ENCODE results near the gene ZNF622. TPM values are rescaled to one million over a fixed set of nuclear protein-coding genes. Genes with fewer than 3 reads are reported as not detected.

The ZNF622 gene
- total and polyA plus RNA-seq, 2 of the 13 experiments (the other 11 are each of a cell fraction or from before 2014, with no cell fraction given): 12.1 to 44.7 TPM

DNA sequence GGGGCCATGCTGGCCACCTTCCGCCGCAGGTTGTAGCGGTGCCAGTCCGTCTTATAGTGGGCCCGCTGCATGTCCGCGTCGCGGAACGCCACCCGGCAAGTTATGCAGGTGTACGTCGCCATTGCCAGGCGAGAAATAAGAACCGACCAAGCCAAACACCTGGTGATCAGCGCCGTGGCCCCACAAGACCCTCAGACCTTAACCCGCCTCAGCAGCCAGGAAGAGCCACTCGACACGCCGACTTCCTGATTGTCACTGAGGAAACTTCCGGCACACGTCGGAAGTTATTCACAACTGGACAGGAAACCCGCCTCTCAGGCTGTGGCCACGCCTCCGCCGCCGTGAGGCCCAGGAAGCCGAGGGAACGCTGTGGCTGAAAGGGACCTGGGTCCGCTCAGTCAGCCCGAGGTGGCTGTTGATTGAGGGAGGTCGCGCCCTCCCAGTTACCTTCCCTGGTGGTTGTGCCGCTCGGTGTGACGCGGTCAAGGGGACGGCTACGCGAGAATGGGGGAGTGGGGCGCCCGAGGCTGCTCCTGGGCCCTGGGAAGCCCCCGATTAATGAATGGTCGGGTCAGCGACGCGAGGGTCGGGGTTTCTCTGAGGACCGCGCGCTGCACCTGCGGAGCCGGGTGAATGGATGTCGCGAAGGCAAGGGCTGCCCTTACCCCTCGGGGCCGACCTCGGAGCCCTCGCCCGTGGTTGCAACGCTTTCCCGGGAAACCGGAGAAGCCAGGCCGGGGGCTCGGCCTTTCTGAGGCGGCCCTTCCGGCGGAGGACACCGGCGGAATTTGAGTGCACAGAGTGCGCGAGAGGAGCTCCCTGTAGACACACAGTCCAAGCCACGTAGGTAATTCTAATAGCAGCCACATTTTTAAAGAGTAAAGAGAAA, at the start of gene ZNF622 (continued):
- peak; percentile 47; the same call in 1 of the 2 replicates for TF ChIP-seq ZNF160 (CRISPR knock-in tag; IDR thresholded peaks at IDR 0.05)
- TF ChIP-seq SPEN (CRISPR knock-in tag; IDR thresholded peaks at IDR 0.05; ENCODE audit: low read depth): peak; percentile 89
- TF ChIP-seq ZNF883 (CRISPR knock-in tag; IDR thresholded peaks at IDR 0.05; ENCODE audit: not compliant biosample characterization): peak; percentile 53
- no peak for TF ChIP-seq PCBP1 (IDR thresholded peaks at IDR 0.05; ENCODE audit: borderline replicate concordance, low read depth, low read length)
- TF ChIP-seq, protein P1, sequence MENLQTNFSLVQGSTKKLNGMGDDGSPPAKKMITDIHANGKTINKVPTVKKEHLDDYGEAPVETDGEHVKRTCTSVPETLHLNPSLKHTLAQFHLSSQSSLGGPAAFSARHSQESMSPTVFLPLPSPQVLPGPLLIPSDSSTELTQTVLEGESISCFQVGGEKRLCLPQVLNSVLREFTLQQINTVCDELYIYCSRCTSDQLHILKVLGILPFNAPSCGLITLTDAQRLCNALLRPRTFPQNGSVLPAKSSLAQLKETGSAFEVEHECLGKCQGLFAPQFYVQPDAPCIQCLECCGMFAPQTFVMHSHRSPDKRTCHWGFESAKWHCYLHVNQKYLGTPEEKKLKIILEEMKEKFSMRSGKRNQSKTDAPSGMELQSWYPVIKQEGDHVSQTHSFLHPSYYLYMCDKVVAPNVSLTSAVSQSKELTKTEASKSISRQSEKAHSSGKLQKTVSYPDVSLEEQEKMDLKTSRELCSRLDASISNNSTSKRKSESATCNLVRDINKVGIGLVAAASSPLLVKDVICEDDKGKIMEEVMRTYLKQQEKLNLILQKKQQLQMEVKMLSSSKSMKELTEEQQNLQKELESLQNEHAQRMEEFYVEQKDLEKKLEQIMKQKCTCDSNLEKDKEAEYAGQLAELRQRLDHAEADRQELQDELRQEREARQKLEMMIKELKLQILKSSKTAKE (CRISPR knock-in tag; IDR thresholded peaks at IDR 0.05; ENCODE audit: borderline replicate concordance): no peak
- TF ChIP-seq NR2F6 (IDR thresholded peaks at IDR 0.05): no peak; the same call in 1 of the 2 replicates
- 0 out of 2 replicates have a peak, but pooled peaks have one; percentile 13 for TF ChIP-seq NR2F6 (CRISPR knock-in tag; IDR thresholded peaks at IDR 0.05)
- peak; percentile 98 for TF ChIP-seq ELF1 (CRISPR knock-in tag; IDR thresholded peaks at IDR 0.05)
- TF ChIP-seq KLF15 (CRISPR knock-in tag; IDR thresholded peaks at IDR 0.05; ENCODE audit: borderline replicate concordance): no peak
- TF ChIP-seq ZNF350 (CRISPR knock-in tag; IDR thresholded peaks at IDR 0.05; ENCODE audit: borderline replicate concordance, low read depth): peak; percentile 82; the same call in 1 of the 2 replicates
- TF ChIP-seq HDAC6 (IDR thresholded peaks at IDR 0.05; ENCODE audit: low read depth, low read length): no peak
- no peak for TF ChIP-seq ATRX (CRISPR knock-in tag; IDR thresholded peaks at IDR 0.05; ENCODE audit: borderline replicate concordance)
- no peak for TF ChIP-seq ZNF644 (CRISPR knock-in tag; IDR thresholded peaks at IDR 0.05; ENCODE audit: low read depth)
- peak; percentile 93 for TF ChIP-seq NR2C2 (CRISPR knock-in tag; IDR thresholded peaks at IDR 0.05; ENCODE audit: borderline replicate concordance)
- TF ChIP-seq GATAD1 (CRISPR knock-in tag; IDR thresholded peaks at IDR 0.05): peak; percentile 93
- TF ChIP-seq ZNF17 (CRISPR knock-in tag; IDR thresholded peaks at IDR 0.05): no peak
- TF ChIP-seq MAZ (IDR thresholded peaks at IDR 0.05; ENCODE audit: borderline replicate concordance, low read depth, low read length): no peak
- peak; percentile 62; the same call in 1 of the 2 replicates for TF ChIP-seq MAZ (CRISPR knock-in tag; IDR thresholded peaks at IDR 0.05; ENCODE audit: low read depth)
- TF ChIP-seq, protein P2, sequence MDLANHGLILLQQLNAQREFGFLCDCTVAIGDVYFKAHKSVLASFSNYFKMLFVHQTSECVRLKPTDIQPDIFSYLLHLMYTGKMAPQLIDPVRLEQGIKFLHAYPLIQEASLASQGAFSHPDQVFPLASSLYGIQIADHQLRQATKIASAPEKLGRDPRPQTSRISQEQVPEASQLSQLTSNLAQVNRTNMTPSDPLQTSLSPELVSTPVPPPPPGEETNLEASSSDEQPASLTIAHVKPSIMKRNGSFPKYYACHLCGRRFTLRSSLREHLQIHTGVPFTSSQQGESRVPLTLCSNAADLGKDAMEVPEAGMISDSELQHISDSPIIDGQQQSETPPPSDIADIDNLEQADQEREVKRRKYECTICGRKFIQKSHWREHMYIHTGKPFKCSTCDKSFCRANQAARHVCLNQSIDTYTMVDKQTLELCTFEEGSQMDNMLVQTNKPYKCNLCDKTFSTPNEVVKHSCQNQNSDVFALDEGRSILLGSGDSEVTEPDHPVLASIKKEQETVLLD (CRISPR knock-in tag; IDR thresholded peaks at IDR 0.05; ENCODE audit: low read depth): no peak
- no peak for TF ChIP-seq ZNF615 (CRISPR knock-in tag; IDR thresholded peaks at IDR 0.05; ENCODE audit: borderline replicate concordance)
- no peak for TF ChIP-seq SKI (IDR thresholded peaks at IDR 0.05; ENCODE audit: partially characterized antibody)
- no peak for TF ChIP-seq JUND (CRISPR knock-in tag; IDR thresholded peaks at IDR 0.05)
- peak; percentile 69; the same call in 1 of the 2 replicates for TF ChIP-seq ZNF564 (CRISPR knock-in tag; IDR thresholded peaks at IDR 0.05)
- TF ChIP-seq, protein P3, sequence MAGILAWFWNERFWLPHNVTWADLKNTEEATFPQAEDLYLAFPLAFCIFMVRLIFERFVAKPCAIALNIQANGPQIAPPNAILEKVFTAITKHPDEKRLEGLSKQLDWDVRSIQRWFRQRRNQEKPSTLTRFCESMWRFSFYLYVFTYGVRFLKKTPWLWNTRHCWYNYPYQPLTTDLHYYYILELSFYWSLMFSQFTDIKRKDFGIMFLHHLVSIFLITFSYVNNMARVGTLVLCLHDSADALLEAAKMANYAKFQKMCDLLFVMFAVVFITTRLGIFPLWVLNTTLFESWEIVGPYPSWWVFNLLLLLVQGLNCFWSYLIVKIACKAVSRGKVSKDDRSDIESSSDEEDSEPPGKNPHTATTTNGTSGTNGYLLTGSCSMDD (CRISPR knock-in tag; IDR thresholded peaks at IDR 0.05): no peak
- no peak for TF ChIP-seq AGO1 (IDR thresholded peaks at IDR 0.05; ENCODE audit: low read depth, low read length, poor library complexity, severe bottlenecking)
- no peak; the same call in 1 of the 2 replicates for TF ChIP-seq PAWR (CRISPR knock-in tag; IDR thresholded peaks at IDR 0.05; ENCODE audit: borderline replicate concordance)

Measured in HepG2 (cell line).